ENCODE results near the gene EVC.
"Not testable (repeated sequence)": the region's sequence is repeated elsewhere in the genome, so short reads cannot be mapped to it uniquely, and the experiment has no call there.

EVC gene

GRCh38 chr4:5720157-5720850 lies 9.3 kb downstream of the EVC start:
- Histone ChIP-seq H3K36me3 (no peaks in the 10 kb centered on the region), H3K4me3 (ENCODE audit: low read depth, low read length) (no peak overlapping the region), H3K4me1 (no peaks in the 10 kb centered on the region), H3K27me3 (peaks cover 3% of the 10 kb centered on the region; the same call in 1 of the 2 replicates), H3K9me3 (no peaks in the 10 kb centered on the region; the same call in 1 of the 2 replicates)
- DNase-seq: no peak
- no peak for TF ChIP-seq CTCF (IDR thresholded peaks at IDR 0.05; ENCODE audit: low read depth, low read length)

- Histone ChIP-seq H3K4me3 (ENCODE audit: low read depth, low read length) (no peak overlapping the region), H3K27me3 (peaks cover 3% of the 10 kb centered on the region; the same call in 1 of the 2 replicates), H3K4me1 (no peaks in the 10 kb centered on the region), H3K9me3 (no peaks in the 10 kb centered on the region; the same call in 1 of the 2 replicates), H3K36me3 (no peaks in the 10 kb centered on the region)
- TF ChIP-seq CTCF (IDR thresholded peaks at IDR 0.05; ENCODE audit: low read depth, low read length): no peak
- no peak for DNase-seq
These were observed 10.0 kb downstream of the EVC start for GRCh38 chr4:5720980-5721379.

- H3K27me3 ChIP-seq: peaks cover 3% of the 10 kb centered on the region; the same call in 1 of the 2 replicates
- DNase-seq: no peak
- no peaks in the 10 kb centered on the region for H3K4me1 ChIP-seq
- no peaks in the 10 kb centered on the region; the same call in 1 of the 2 replicates for H3K9me3 ChIP-seq
- H3K4me3 ChIP-seq (ENCODE audit: low read depth, low read length): no peak overlapping the region
- H3K36me3 ChIP-seq: no peaks in the 10 kb centered on the region
- no peak for TF ChIP-seq CTCF (IDR thresholded peaks at IDR 0.05; ENCODE audit: low read depth, low read length)
These were observed 10.9 kb downstream of the EVC start for GRCh38 chr4:5721923-5722322.

GRCh38 chr4:5722328-5722727 lies 11.3 kb downstream of the EVC start:
- no peak for DNase-seq
- Histone ChIP-seq H3K4me1 (no peaks in the 10 kb centered on the region), H3K27me3 (peaks cover 3% of the 10 kb centered on the region; the same call in 1 of the 2 replicates), H3K4me3 (ENCODE audit: low read depth, low read length) (no peak overlapping the region), H3K9me3 (no peaks in the 10 kb centered on the region; the same call in 1 of the 2 replicates), H3K36me3 (no peaks in the 10 kb centered on the region)
- TF ChIP-seq CTCF (IDR thresholded peaks at IDR 0.05; ENCODE audit: low read depth, low read length): no peak

GRCh38 chr4:5724377-5724776 lies 13.4 kb downstream of the EVC start:
- Histone ChIP-seq H3K9me3 (no peaks in the 10 kb centered on the region), H3K27me3 (peaks cover 2% of the 10 kb centered on the region; the same call in 1 of the 2 replicates), H3K4me3 (ENCODE audit: low read depth, low read length) (no peak overlapping the region), H3K36me3 (no peaks in the 10 kb centered on the region), H3K4me1 (no peaks in the 10 kb centered on the region)
- TF ChIP-seq CTCF (IDR thresholded peaks at IDR 0.05; ENCODE audit: low read depth, low read length): no peak
- no peak for DNase-seq

- not testable (repeated sequence) for DNase-seq; H3K36me3 ChIP-seq; H3K27me3 ChIP-seq; H3K4me3 ChIP-seq (ENCODE audit: low read depth, low read length); H3K9me3 ChIP-seq; H3K4me1 ChIP-seq
These were observed 17.4 kb downstream of the EVC start for GRCh38 chr4:5728412-5728811.
